Stimulated activated CD8-positive, alpha-beta memory T cell treated with anti-CD3 and anti-CD28 coated beads, Interleukin-2, amount 100 ng/mL, for 48 hours (primary cell): ENCODE results near the gene TSC22D4.

Source experiments
- DNase-seq, 2 donors: peaks; one replicate each; pipeline ENCODE4 v3.0.0-alpha.2; 2020; ENCODE audit warnings: low read depth in 2 of 2

The TSC22D4 gene

DNA sequence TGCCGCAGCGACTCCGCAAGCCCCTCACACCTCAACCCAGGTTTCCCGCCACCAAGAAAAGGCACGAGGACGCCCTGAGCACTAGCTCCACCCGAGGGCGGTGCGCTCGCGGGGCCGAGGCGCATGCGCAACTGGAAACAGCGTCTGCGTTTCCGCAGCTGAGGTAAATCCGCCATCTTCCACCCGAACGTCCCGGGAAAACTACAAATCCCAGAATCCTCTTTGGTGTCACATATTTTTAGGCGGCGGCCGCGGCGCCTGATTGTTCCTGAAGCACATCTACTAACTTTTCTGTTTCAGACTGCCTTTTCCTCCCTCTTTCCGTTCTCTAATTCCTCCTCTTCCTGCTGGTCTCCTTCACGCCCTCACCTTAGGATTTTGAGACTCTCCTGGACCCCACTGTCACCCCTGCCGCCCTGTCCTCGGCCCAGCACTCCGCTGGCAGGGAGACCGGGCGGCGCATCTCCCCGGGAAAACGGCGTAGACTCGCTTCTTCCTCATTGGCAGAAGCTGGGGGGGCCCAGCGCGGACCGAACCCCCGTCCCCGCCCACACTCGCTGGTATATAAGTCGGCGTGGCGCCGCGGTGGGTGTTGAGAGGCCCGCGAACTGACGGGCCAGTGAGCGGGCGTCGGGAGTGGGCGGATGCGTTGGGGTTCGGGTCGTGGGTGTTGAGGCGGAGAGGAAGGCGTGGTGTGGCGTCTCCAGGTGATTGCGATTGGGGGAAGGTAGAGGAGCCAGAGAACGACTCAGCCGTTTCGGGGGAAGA is 50.6 kb downstream of the TSC22D4 start, which contains the start of gene ZCWPW1:
Gene ZCWPW1 (minus strand): TSS at position 505 of the 768 bp plus-strand sequence. CDS start 8,054 bp downstream, outside the sequence.
- DNase-seq, result peak; percentile 95 to 96

- no peak for DNase-seq
Observed at GRCh38 chr7:100427762-100428198, 51.2 kb downstream of the TSC22D4 start.

GRCh38 chr7:100426516-100426915 is 52.5 kb downstream of the TSC22D4 start:
- DNase-seq, result no peak

GRCh38 chr7:100425347-100425746 is 53.7 kb downstream of the TSC22D4 start:
- DNase-seq, result no peak

DNA sequence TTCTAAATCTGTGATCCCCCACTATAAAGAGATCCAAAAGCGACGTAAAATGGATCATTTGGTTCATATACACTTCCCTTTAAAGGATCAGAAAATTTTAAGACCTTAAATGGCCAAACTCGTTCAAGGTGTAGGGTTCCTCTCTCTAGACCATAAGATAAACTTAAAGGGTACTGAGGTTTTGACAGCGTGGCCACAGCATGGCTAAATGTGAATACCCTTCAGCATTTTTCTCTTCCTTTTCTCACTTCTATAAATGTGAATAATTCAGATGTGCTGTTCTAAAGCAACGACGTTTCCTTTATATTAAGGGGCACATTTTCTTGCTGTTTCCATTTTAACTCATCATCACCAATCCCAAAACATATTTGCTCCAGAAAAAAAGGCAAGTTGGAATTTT is 55.7 kb downstream of the TSC22D4 start:
- no peak for DNase-seq

GRCh38 chr7:100419660-100420226 is 59.3 kb downstream of the TSC22D4 start:
- DNase-seq, result no peak

DNA sequence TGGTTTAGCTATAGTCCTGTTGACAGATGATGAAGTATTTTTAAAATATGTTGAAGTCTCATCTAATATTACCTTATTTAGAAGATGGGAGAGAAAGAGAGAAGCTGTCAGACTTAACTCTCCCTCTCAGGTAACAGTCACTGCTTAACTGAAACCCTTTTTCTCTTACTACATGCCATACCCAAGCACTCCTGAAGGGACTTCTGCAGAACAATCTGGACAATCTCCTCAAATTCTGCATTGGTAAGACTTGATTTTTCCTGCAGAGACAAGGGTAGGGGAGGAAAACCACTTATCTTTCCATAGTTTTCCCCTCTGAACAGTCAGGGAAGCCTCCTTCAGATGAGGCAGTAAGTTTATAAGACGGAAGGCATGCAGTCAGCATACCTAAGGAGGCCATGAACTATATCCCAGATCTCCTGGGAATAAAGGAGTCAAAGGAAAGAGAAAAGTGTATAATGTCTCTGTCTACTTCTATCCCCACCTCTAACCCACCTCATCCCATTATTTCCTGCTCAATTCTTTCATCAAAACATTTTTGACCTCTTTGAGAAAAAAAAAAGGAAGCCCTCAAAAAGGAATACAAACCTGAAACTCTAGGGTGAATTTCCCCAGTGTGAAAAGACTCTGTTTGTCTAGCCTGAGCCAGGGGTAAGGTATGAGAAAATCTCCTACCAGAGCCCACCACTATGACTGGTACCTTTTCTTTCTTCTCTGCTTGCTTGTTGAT is 59.9 kb downstream of the TSC22D4 start:
- DNase-seq, result no peak
